ENCODE measurements around the gene RIT2.
"Not testable (repeated sequence)": the region's sequence is repeated elsewhere in the genome, so short reads cannot be mapped to it uniquely, and the experiment has no call there.

The RIT2 gene

GRCh38 chr18:42824178-42824577, 291.3 kb downstream of the RIT2 start:
- DNase-seq, result no peak

GRCh38 chr18:42822711-42823110, 292.8 kb downstream of the RIT2 start:
- DNase-seq, result no peak

GRCh38 chr18:42821492-42821891, 294.0 kb downstream of the RIT2 start:
- no peak for DNase-seq

- peak; percentile 10 for DNase-seq
These were observed 300.9 kb downstream of the RIT2 start for GRCh38 chr18:42814618-42815017.

- DNase-seq, result no peak
These were observed 301.3 kb downstream of the RIT2 start for GRCh38 chr18:42814184-42814583.

- no peak for DNase-seq
These were observed 301.9 kb downstream of the RIT2 start for GRCh38 chr18:42813570-42813969.

GRCh38 chr18:42807887-42808286, 307.6 kb downstream of the RIT2 start:
- peak; percentile 12 for DNase-seq

GRCh38 chr18:42801706-42802105, 313.8 kb downstream of the RIT2 start:
- DNase-seq, result no peak

- peak; percentile 38 for DNase-seq
These were observed 316.8 kb downstream of the RIT2 start for GRCh38 chr18:42798606-42799170.

- DNase-seq, result not testable (repeated sequence)
These were observed 320.2 kb downstream of the RIT2 start for GRCh38 chr18:42795213-42795789.

- no peak for DNase-seq
These were observed 322.8 kb downstream of the RIT2 start for GRCh38 chr18:42792731-42793130.

- DNase-seq, result no peak
These were observed 330.9 kb downstream of the RIT2 start for GRCh38 chr18:42784632-42785031.

- DNase-seq, result peak; percentile 17
These were observed 332.6 kb downstream of the RIT2 start for GRCh38 chr18:42782929-42783328.

GRCh38 chr18:42781298-42781815, 334.1 kb downstream of the RIT2 start:
- peak; percentile 98 for DNase-seq

GRCh38 chr18:42780171-42780570, 335.3 kb downstream of the RIT2 start:
- DNase-seq, result peak; percentile 41

- DNase-seq, result peak; percentile 73
These were observed 336.9 kb downstream of the RIT2 start for GRCh38 chr18:42778445-42779042.

- DNase-seq, result peak; percentile 90
These were observed 337.5 kb downstream of the RIT2 start for GRCh38 chr18:42778024-42778423.

GRCh38 chr18:42773870-42774269, 341.6 kb downstream of the RIT2 start:
- no peak for DNase-seq

GRCh38 chr18:42771936-42772335, 343.5 kb downstream of the RIT2 start:
- no peak for DNase-seq

- DNase-seq, result no peak
These were observed 350.2 kb downstream of the RIT2 start for GRCh38 chr18:42765302-42765701.

GRCh38 chr18:42760290-42760689, 355.2 kb downstream of the RIT2 start:
- DNase-seq, result no peak

GRCh38 chr18:42758852-42759251, 356.6 kb downstream of the RIT2 start:
- no peak for DNase-seq

GRCh38 chr18:42756214-42756613, 359.3 kb downstream of the RIT2 start:
- DNase-seq, result no peak

GRCh38 chr18:42752916-42753315, 362.6 kb downstream of the RIT2 start:
- DNase-seq, result peak; percentile 54
